ENCODE measurements around the gene FBXO41. TPM values are rescaled to one million over a fixed set of nuclear protein-coding genes. Genes with fewer than 3 reads are reported as not detected.

FBXO41 gene
- total RNA-seq, 1 donor from 2014 or later: 2.9 TPM

GRCh38 chr2:73253400-73253799 is 30.9 kb downstream of the FBXO41 start:
- TF ChIP-seq CTCF (IDR thresholded peaks at IDR 0.05): no peak
- Histone ChIP-seq H3K27me3 (ENCODE audit: low read depth) (no peaks in the 10 kb centered on the region), H3K4me1 (no peaks in the 10 kb centered on the region), H3K36me3 (peaks cover 66% of the 10 kb centered on the region), H3K27ac (no peak overlapping the region), H3K9me3 (no peaks in the 10 kb centered on the region), H3K4me3 (no peak overlapping the region)
- intact Hi-C loops (cut with DNase I): no loop called here
- DNase-seq (no peak), ATAC-seq (no peak)

- intact Hi-C loops (cut with DNase I): no loop called here
- Histone ChIP-seq H3K27me3 (ENCODE audit: low read depth) (no peaks in the 10 kb centered on the region), H3K4me3 (no peak overlapping the region), H3K4me1 (no peaks in the 10 kb centered on the region), H3K27ac (no peak overlapping the region), H3K36me3 (peaks cover 76% of the 10 kb centered on the region), H3K9me3 (no peaks in the 10 kb centered on the region)
- ATAC-seq (no peak), DNase-seq (no peak)
- no peak for TF ChIP-seq CTCF (IDR thresholded peaks at IDR 0.05)
Measured at GRCh38 chr2:73252238-73253027, 31.8 kb downstream of the FBXO41 start.

- H3K27ac ChIP-seq: no peak overlapping the region
- H3K36me3 ChIP-seq: peaks cover 88% of the 10 kb centered on the region
- no peaks in the 10 kb centered on the region for H3K27me3 ChIP-seq (ENCODE audit: low read depth)
- ATAC-seq (no peak), DNase-seq (no peak)
- H3K4me1 ChIP-seq: no peaks in the 10 kb centered on the region
- intact Hi-C loops (cut with DNase I): no loop called here
- no peak for TF ChIP-seq CTCF (IDR thresholded peaks at IDR 0.05)
- no peak overlapping the region for H3K4me3 ChIP-seq
- H3K9me3 ChIP-seq: no peaks in the 10 kb centered on the region
Measured at GRCh38 chr2:73250872-73251846, 33.1 kb downstream of the FBXO41 start.

- Histone ChIP-seq H3K9me3 (no peaks in the 10 kb centered on the region), H3K4me1 (no peaks in the 10 kb centered on the region), H3K27me3 (ENCODE audit: low read depth) (no peaks in the 10 kb centered on the region), H3K4me3 (no peak overlapping the region), H3K36me3 (peaks cover 100% of the 10 kb centered on the region), H3K27ac (no peak overlapping the region)
- DNase-seq: no peak
- TF ChIP-seq CTCF (IDR thresholded peaks at IDR 0.05): no peak
- no peak for ATAC-seq
- intact Hi-C loops (cut with DNase I): no loop called here
Measured at GRCh38 chr2:73249636-73250035, 34.6 kb downstream of the FBXO41 start.

GRCh38 chr2:73246850-73247249 is 37.4 kb downstream of the FBXO41 start:
- Histone ChIP-seq H3K36me3 (peaks cover 99% of the 10 kb centered on the region), H3K27me3 (ENCODE audit: low read depth) (no peaks in the 10 kb centered on the region), H3K4me3 (no peak overlapping the region), H3K4me1 (peaks cover 7% of the 10 kb centered on the region), H3K9me3 (no peaks in the 10 kb centered on the region), H3K27ac (no peak overlapping the region)
- DNase-seq: no peak
- ATAC-seq: no peak
- no peak for TF ChIP-seq CTCF (IDR thresholded peaks at IDR 0.05)
- intact Hi-C loops (cut with DNase I): no loop called here

Measured in lower lobe of right lung (tissue), 2 donors.